Activated CD4-positive, alpha-beta memory T cell treated with anti-CD3 and anti-CD28 coated beads for 36 hours (primary cell): ENCODE measurements around the gene TWNK. TPM values are rescaled to one million over a fixed set of nuclear protein-coding genes. Genes with fewer than 3 reads are reported as not detected.

Experiments
- CTCF ChIA-PET: fragments of 350-600 bp; sonication (Branson Sonifier 250); formaldehyde crosslinking; loops from one replicate; lab custom pipeline; 2021; ENCODE audit warnings: antibody characterized with exemption, inconsistent platforms; lab: Charles Lee
- POLR2A ChIA-PET: fragments of 350-600 bp; sonication (Branson Sonifier 250); formaldehyde crosslinking; loops from one replicate; lab custom pipeline; 2021; ENCODE audit warnings: antibody characterized with exemption; lab: Charles Lee
- DNase-seq: peaks from one replicate; pipeline ENCODE4 v3.0.0-alpha.2; 2020
- H3K27ac Mint-ChIP-seq: one replicate; pipeline ENCODE4 v1.8.0; 2021; ENCODE audit warnings: mixed read lengths
- H3K27me3 Mint-ChIP-seq: one replicate; pipeline ENCODE4 v1.8.0; 2021; ENCODE audit warnings: mixed read lengths
- H3K36me3 Mint-ChIP-seq: one replicate; pipeline ENCODE4 v1.8.0; 2021; ENCODE audit warnings: mixed read lengths
- H3K4me1 Mint-ChIP-seq: one replicate; pipeline ENCODE4 v1.8.0; 2021; ENCODE audit warnings: low read depth, mixed read lengths
- H3K4me3 Mint-ChIP-seq: one replicate; pipeline ENCODE4 v1.8.0; 2021; ENCODE audit warnings: mild to moderate bottlenecking, mixed read lengths
- H3K9me3 Mint-ChIP-seq: one replicate; pipeline ENCODE4 v1.8.0; 2021; ENCODE audit warnings: mixed read lengths
- intact Hi-C: fragments of 100-400 bp; cut with micrococcal nuclease; formaldehyde crosslinking; loops from one replicate; pipeline ENCODE4 v1.15.1; 2023
- total RNA-seq, 2 experiments: library from RNA; stranded (reverse); gene quantifications; one replicate each; pipeline ENCODE4 v1.2.3, GENCODE V29; 2021

Gene TWNK
- total RNA-seq, 2 experiments from 2014 or later: 12.8 to 14.0 TPM

GRCh38 chr10:100998991-100999741 is 11.8 kb downstream of the TWNK start:
- POLR2A ChIA-PET: interaction anchor here (0.7 kb wide), 1 partner anchor 32 kb away, joined by 3 read pairs; the partner anchor contains the start of genes PDZD7 and SFXN3
- peaks cover 5% of the 10 kb centered on the region for H3K36me3 Mint-ChIP-seq

DNA sequence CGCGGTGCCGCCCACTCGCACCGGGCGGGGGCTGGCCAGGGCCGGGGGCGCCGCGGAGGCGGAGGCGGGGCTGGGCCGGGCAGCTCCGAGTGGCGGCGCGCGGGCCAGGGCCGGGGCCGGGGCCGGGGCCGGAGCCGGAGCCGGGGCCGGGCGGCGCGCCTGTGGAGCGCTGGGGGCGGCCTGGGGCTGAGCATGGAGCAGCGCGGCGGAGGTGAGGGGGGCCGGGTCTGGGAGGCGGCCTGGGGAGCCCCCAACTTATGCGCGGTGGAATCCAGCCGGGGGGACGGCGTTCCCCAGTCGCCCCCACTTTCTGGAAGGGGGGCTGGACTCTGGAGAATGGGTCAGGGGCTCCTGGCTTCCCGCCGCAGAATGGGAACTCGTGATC is 12.4 kb downstream of the TWNK start, which contains the start of gene LZTS2:
LZTS2 (plus strand) TSS at position 67 of the 385 bp plus-strand sequence. CDS start 2,731 bp downstream, outside the sequence.
- peaks cover 20% of the 10 kb centered on the region for H3K4me1 Mint-ChIP-seq
- H3K27me3 Mint-ChIP-seq: no peaks in the 10 kb centered on the region
- no peaks in the 10 kb centered on the region for H3K9me3 Mint-ChIP-seq
- ChIA-PET POLR2A (interaction anchor here (0.7 kb wide), 1 partner anchor 31 kb away, joined by 3 read pairs; the partner anchor contains the start of genes PDZD7 and SFXN3), CTCF (interaction anchor here (0.8 to 14.6 kb wide), 6 partner anchors 12 to 437 kb away, joined by 3 to 199 read pairs (median 6); partner anchors contain the start of genes MRPL43, PDZD7, SFXN3 and TWNK)
- H3K4me3 Mint-ChIP-seq: peak within 1 kb of the TSS; percentile 76
- peak within 1 kb of the TSS; percentile 79 for H3K27ac Mint-ChIP-seq
- intact Hi-C loops: loop anchor here (1.0 to 5.0 kb wide), 2 partner anchors 14 to 87 kb away; partner anchors contain the start of gene SLF2
- no peak for DNase-seq
- H3K36me3 Mint-ChIP-seq: peaks cover under 1% of the 10 kb centered on the region

More at GRCh38 chr10:100998991-100999741, 11.8 kb downstream of the TWNK start:
- CTCF ChIA-PET: interaction anchor here (0.8 to 14.6 kb wide), 10 partner anchors 12 to 437 kb away, joined by 3 to 199 read pairs (median 6); partner anchors contain the start of genes MRPL43, PDZD7, SFXN3 and TWNK
- Mint-ChIP-seq H3K4me3 (peak overlapping the region; percentile 76), H3K27ac (peak overlapping the region; percentile 79), H3K4me1 (peaks cover 20% of the 10 kb centered on the region), H3K9me3 (no peaks in the 10 kb centered on the region), H3K27me3 (no peaks in the 10 kb centered on the region)
- intact Hi-C loops: loop anchor here (1.0 to 5.0 kb wide), 2 partner anchors 14 to 87 kb away; partner anchors contain the start of gene SLF2
- peak; percentile 81 for DNase-seq

- H3K27me3 Mint-ChIP-seq: no peaks in the 10 kb centered on the region
- peaks cover 20% of the 10 kb centered on the region for H3K4me1 Mint-ChIP-seq
- intact Hi-C loops: no loop called here
- ChIA-PET POLR2A (no interaction called here), CTCF (interaction anchor here (1.6 to 14.6 kb wide), 5 partner anchors 11 to 438 kb away, joined by 3 to 199 read pairs (median 6); partner anchors contain the start of genes MRPL43 and TWNK)
- DNase-seq: no peak
- H3K27ac Mint-ChIP-seq: no peak overlapping the region
- no peaks in the 10 kb centered on the region for H3K36me3 Mint-ChIP-seq
- no peaks in the 10 kb centered on the region for H3K9me3 Mint-ChIP-seq
- H3K4me3 Mint-ChIP-seq: peak overlapping the region; percentile 51
Observed at GRCh38 chr10:101000127-101000914, 13.0 kb downstream of the TWNK start.

- POLR2A ChIA-PET: no interaction called here
- CTCF ChIA-PET: interaction anchor here (2.8 to 14.6 kb wide), 2 partner anchors 11 to 16 kb away, joined by 6 to 199 read pairs; no protein-coding TSS in a partner anchor
Observed at GRCh38 chr10:101000915-101001658, 13.7 kb downstream of the TWNK start.

GRCh38 chr10:101001659-101002035 is 14.3 kb downstream of the TWNK start:
- intact Hi-C loops: no loop called here
- DNase-seq: no peak
- ChIA-PET POLR2A (no interaction called here), CTCF (interaction anchor here (2.8 to 14.6 kb wide), 2 partner anchors 10 to 15 kb away, joined by 6 to 199 read pairs; no protein-coding TSS in a partner anchor)
- H3K9me3 Mint-ChIP-seq: no peaks in the 10 kb centered on the region
- no peaks in the 10 kb centered on the region for H3K27me3 Mint-ChIP-seq
- H3K36me3 Mint-ChIP-seq: no peaks in the 10 kb centered on the region
- H3K4me1 Mint-ChIP-seq: peaks cover 14% of the 10 kb centered on the region
- no peak overlapping the region for H3K4me3 Mint-ChIP-seq
- H3K27ac Mint-ChIP-seq: no peak overlapping the region

More at GRCh38 chr10:101000915-101001658, 13.7 kb downstream of the TWNK start:
- Mint-ChIP-seq H3K27me3 (no peaks in the 10 kb centered on the region), H3K36me3 (no peaks in the 10 kb centered on the region), H3K4me1 (peaks cover 19% of the 10 kb centered on the region), H3K27ac (no peak overlapping the region), H3K9me3 (no peaks in the 10 kb centered on the region), H3K4me3 (peak overlapping the region; percentile 25)
- no peak for DNase-seq
- intact Hi-C loops: no loop called here

DNA sequence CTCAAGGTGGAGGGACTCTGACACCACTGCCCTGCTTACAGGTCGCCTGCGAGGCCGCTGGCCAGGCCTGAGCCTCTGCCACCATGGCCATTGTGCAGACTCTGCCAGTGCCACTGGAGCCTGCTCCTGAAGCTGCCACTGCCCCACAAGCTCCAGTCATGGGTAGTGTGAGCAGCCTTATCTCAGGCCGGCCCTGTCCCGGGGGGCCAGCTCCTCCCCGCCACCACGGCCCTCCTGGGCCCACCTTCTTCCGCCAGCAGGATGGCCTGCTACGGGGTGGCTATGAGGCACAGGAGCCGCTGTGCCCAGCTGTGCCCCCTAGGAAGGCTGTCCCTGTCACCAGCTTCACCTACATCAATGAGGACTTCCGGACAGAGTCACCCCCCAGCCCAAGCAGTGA is 15.1 kb downstream of the TWNK start:
- POLR2A ChIA-PET: no interaction called here
- intact Hi-C loops: no loop called here
- Mint-ChIP-seq H3K27me3 (no peaks in the 10 kb centered on the region), H3K36me3 (no peaks in the 10 kb centered on the region), H3K4me1 (peaks cover 11% of the 10 kb centered on the region), H3K27ac (no peak overlapping the region), H3K9me3 (no peaks in the 10 kb centered on the region), H3K4me3 (no peak overlapping the region)
- CTCF ChIA-PET: interaction anchor here (0.9 to 14.6 kb wide), 4 partner anchors 9 to 49 kb away, joined by 3 to 199 read pairs (median 8); no protein-coding TSS in a partner anchor
- no peak for DNase-seq

- H3K27me3 Mint-ChIP-seq: no peaks in the 10 kb centered on the region
- POLR2A ChIA-PET: no interaction called here
- H3K4me3 Mint-ChIP-seq: no peak overlapping the region
- H3K36me3 Mint-ChIP-seq: no peaks in the 10 kb centered on the region
- CTCF ChIA-PET: interaction anchor here (1.1 to 14.6 kb wide), 4 partner anchors 8 to 27 kb away, joined by 3 to 199 read pairs (median 8); partner anchors contain the start of genes PDZD7 and SFXN3
- intact Hi-C loops: no loop called here
- DNase-seq: no peak
- H3K4me1 Mint-ChIP-seq: peaks cover 6% of the 10 kb centered on the region
- H3K27ac Mint-ChIP-seq: no peak overlapping the region
- H3K9me3 Mint-ChIP-seq: no peaks in the 10 kb centered on the region
Observed at GRCh38 chr10:101003639-101004206, 16.4 kb downstream of the TWNK start.

- ChIA-PET CTCF (interaction anchor here (1.3 to 14.6 kb wide), 3 partner anchors 8 to 21 kb away, joined by 4 to 199 read pairs (median 19); no protein-coding TSS in a partner anchor), POLR2A (no interaction called here)
- no peak overlapping the region for H3K4me3 Mint-ChIP-seq
- H3K27ac Mint-ChIP-seq: no peak overlapping the region
- peaks cover 3% of the 10 kb centered on the region for H3K4me1 Mint-ChIP-seq
- intact Hi-C loops: no loop called here
- no peak for DNase-seq
- H3K27me3 Mint-ChIP-seq: no peaks in the 10 kb centered on the region
- no peaks in the 10 kb centered on the region for H3K9me3 Mint-ChIP-seq
- no peaks in the 10 kb centered on the region for H3K36me3 Mint-ChIP-seq
Observed at GRCh38 chr10:101005361-101005760, 18.0 kb downstream of the TWNK start.

GRCh38 chr10:101005869-101006567 is 18.7 kb downstream of the TWNK start:
- no peaks in the 10 kb centered on the region for H3K27me3 Mint-ChIP-seq
- ChIA-PET POLR2A (no interaction called here), CTCF (interaction anchor here (1.1 to 14.6 kb wide), 4 partner anchors 9 to 44 kb away, joined by 4 to 199 read pairs (median 12); no protein-coding TSS in a partner anchor)
- H3K4me3 Mint-ChIP-seq: no peak overlapping the region
- peaks cover 2% of the 10 kb centered on the region for H3K4me1 Mint-ChIP-seq
- no peaks in the 10 kb centered on the region for H3K36me3 Mint-ChIP-seq
- intact Hi-C loops: no loop called here
- H3K9me3 Mint-ChIP-seq: no peaks in the 10 kb centered on the region
- H3K27ac Mint-ChIP-seq: no peak overlapping the region
- DNase-seq: no peak

GRCh38 chr10:101006593-101007098 is 19.3 kb downstream of the TWNK start:
- POLR2A ChIA-PET: no interaction called here
- Mint-ChIP-seq H3K27ac (no peak overlapping the region), H3K4me3 (no peak overlapping the region)

More at GRCh38 chr10:101006593-101007098, 19.3 kb downstream of the TWNK start:
- CTCF ChIA-PET: interaction anchor here (0.7 to 14.6 kb wide), 5 partner anchors 10 to 232 kb away, joined by 3 to 199 read pairs (median 6); no protein-coding TSS in a partner anchor
- intact Hi-C loops: no loop called here
- Mint-ChIP-seq H3K4me1 (no peaks in the 10 kb centered on the region), H3K27me3 (no peaks in the 10 kb centered on the region), H3K36me3 (no peaks in the 10 kb centered on the region), H3K9me3 (no peaks in the 10 kb centered on the region)
- no peak for DNase-seq
